BLaER1 treated with 17β-estradiol and CSF1 and Interleukin-3, amounts not matched to agents 10 nM and 100 nM (cell line): ENCODE results near the gene RPL22.

Experiments used
- H3K27ac ChIP-seq, 11 experiments: shearing (Covaris generic); formaldehyde crosslinking; 2 replicates each; pipeline ENCODE4 v1.8.1; 2022
- H3K27me3 ChIP-seq, 11 experiments: shearing (Covaris generic); formaldehyde crosslinking; 2 replicates each; pipeline ENCODE4 v1.8.1; 2022
- H3K36me3 ChIP-seq, 11 experiments: shearing (Covaris generic); formaldehyde crosslinking; 2 replicates each; pipeline ENCODE4 v1.8.1; 2022
- H3K4me1 ChIP-seq, 10 experiments: shearing (Covaris generic); formaldehyde crosslinking; 2 replicates each; pipeline ENCODE4 v1.8.1; 2022
- H3K4me2 ChIP-seq, 11 experiments: shearing (Covaris generic); formaldehyde crosslinking; 2 replicates each; pipeline ENCODE4 v1.8.1; 2022
- H3K4me3 ChIP-seq, 10 experiments: shearing (Covaris generic); formaldehyde crosslinking; 2 replicates each; pipeline ENCODE4 v1.8.1; 2022
- H3K9ac ChIP-seq, 11 experiments: shearing (Covaris generic); formaldehyde crosslinking; 2 replicates each; pipeline ENCODE4 v1.8.1; 2022
- H3K9me3 ChIP-seq, 11 experiments: shearing (Covaris generic); formaldehyde crosslinking; replicated peaks in 1 of 11; 2 replicates each; pipeline ENCODE4 v1.8.1; 2022
- H4K20me1 ChIP-seq, 11 experiments: shearing (Covaris generic); formaldehyde crosslinking; 2 replicates each; pipeline ENCODE4 v1.8.1; 2022
- Cebpa-rat ChIP-seq, 11 experiments: shearing (Covaris generic); IDR thresholded peaks; 2 replicates each; pipeline ENCODE4 v1.8.1; 2022

Gene RPL22

DNA sequence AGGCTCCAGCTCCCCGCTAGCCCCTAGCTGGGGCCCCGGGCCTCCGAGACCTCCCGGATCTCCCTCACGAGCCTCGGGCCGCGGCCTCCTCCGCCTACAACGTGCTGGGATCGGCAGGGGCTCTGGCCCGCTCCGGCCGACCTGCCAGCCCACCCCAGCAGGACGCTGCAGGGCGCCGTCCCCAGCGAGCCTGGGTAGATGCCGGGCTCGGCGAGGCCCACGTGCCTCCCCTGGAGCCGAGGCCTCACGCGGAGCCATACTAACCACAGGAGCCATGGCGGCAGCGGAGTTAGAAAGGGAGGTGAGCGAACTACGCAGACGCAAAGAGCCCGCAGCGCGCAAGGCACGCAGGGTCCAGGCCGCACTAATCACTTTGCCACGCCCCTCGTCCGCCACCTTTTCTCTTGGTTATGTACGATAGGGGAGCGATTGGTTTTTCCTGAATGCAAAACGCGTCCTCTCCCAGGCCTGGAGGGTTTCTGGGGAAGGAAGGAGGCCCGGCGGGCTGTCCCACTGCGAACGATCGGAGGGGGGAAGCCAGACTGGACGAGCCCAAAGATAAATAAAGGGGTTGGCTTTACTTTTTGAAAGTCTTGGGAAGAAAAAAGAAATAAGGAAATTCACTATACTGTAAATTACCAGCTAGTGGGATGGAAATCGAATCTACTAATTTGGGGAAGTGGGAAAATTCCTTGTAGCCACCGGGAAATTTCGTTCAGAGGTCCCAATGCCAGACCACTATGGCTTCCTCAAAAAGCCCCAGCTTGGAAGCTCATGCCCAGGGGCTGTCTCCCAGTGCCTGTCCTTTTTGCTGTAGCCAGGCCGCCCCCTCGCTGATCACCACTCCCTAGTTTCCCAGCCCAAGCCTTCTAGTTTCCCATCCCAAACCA lies at the start of gene RPL22:
Gene RPL22 (minus strand): TSS at position 298 of the 890 bp plus-strand sequence. CDS start 22 bp downstream, at position 276.
- TF ChIP-seq Cebpa-rat (IDR thresholded peaks at IDR 0.05), result no peak
- Histone ChIP-seq H3K27ac (peak within 1 kb of the TSS; percentile 88 to 100 (median 97)), H3K36me3 (peaks cover 29 to 36% (median 35%) of the 10 kb centered on the region in 11 experiments), H3K4me2 (peak within 1 kb of the TSS; percentile 86 to 98 (median 90)), H4K20me1 (peaks cover 34 to 48% (median 40%) of the 10 kb centered on the region in 11 experiments; a peak in 21 of 22 replicates), H3K4me3 (peak within 1 kb of the TSS; percentile 80 to 97 (median 92)), H3K9me3 (no peaks in the 10 kb centered on the region), H3K4me1 (peaks cover 24 to 33% (median 30%) of the 10 kb centered on the region in 10 experiments), H3K27me3 (peaks cover 2 to 9% (median 6%) of the 10 kb centered on the region in 11 experiments), H3K9ac (peak within 1 kb of the TSS; percentile 90 to 100 (median 98))

DNA sequence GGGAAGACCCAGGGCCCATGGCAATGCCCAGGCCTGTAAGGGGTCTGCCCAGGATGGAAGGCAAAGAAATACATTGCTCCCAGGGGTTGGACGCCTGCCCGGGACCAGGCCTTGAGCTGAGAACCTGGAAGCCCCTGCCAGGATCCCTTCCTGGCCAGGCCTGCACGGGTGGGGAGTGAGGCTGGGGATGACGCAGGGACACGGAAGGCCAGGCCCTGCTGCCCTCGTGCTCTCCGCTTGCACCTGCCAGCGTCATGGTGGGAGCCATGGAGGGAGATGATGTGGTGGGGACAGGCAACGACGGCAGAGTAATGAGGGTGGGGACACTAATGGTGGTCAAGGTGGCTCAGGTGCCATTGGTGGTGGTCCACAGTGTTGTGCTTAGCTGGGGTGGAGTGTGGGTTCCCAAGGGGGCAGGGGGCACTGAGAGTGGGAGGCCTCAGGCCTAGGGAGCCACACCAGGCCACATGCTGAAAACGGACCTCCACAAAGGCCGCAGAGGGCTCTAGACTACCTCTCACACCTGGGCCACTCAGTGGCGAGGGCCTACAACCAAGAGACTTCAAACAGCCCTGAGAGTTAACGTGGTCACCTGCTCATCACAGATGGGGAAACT lies 48.9 kb upstream of the RPL22 start:
- no peaks in the 10 kb centered on the region for H3K9me3 ChIP-seq
- peak overlapping the region; percentile 74 to 97 (median 94); a peak in 20 of 22 replicates for H3K4me2 ChIP-seq
- peaks cover 73 to 89% (median 79%) of the 10 kb centered on the region in 11 experiments for H3K27me3 ChIP-seq
- peaks cover 28 to 69% (median 54%) of the 10 kb centered on the region in 10 experiments for H3K4me1 ChIP-seq
- no peak for TF ChIP-seq Cebpa-rat (IDR thresholded peaks at IDR 0.05)
- no peak overlapping the region for H3K4me3 ChIP-seq
- peaks cover 0 to 12% (median under 1%) of the 10 kb centered on the region in 11 experiments; a peak in 5 of 22 replicates for H3K36me3 ChIP-seq
- no peak overlapping the region for H3K27ac ChIP-seq
- H4K20me1 ChIP-seq, result peaks cover 0 to 95% (median 76%) of the 10 kb centered on the region in 11 experiments; a peak in 19 of 22 replicates
- H3K9ac ChIP-seq, result no peak overlapping the region

DNA sequence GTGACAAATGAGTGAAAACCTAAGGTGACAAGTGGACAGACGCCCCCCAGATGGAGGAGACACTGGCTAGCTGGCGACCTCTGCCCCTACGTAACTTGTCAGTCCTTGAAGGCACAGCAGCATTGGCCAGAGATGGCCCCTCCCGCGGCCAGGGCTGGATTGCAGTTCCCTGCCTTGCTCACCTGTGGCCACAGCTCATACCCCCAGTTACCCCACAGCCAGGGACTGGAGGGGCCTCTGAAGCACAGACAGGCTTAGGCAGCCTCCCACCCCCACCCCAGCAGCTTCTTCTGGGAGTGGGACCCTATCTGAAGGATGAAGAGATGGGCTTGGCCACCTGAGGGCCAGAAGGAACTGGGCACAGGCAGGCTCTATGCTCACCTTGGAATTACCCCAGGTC lies 48.3 kb upstream of the RPL22 start:
- Histone ChIP-seq H3K4me1 (peaks cover 28 to 75% (median 60%) of the 10 kb centered on the region in 10 experiments), H3K27me3 (peaks cover 79 to 93% (median 85%) of the 10 kb centered on the region in 11 experiments), H4K20me1 (peaks cover 0 to 94% (median 76%) of the 10 kb centered on the region in 11 experiments; a peak in 19 of 22 replicates), H3K9ac (no peak overlapping the region), H3K9me3 (no peaks in the 10 kb centered on the region), H3K27ac (no peak overlapping the region), H3K36me3 (peaks cover 0 to 6% (median 0%) of the 10 kb centered on the region in 11 experiments; a peak in 1 of 22 replicates), H3K4me3 (no peak overlapping the region), H3K4me2 (peak overlapping the region in 2 of 11 experiments; percentile 94; a peak in 3 of 22 replicates)
- TF ChIP-seq Cebpa-rat (IDR thresholded peaks at IDR 0.05), result no peak

DNA sequence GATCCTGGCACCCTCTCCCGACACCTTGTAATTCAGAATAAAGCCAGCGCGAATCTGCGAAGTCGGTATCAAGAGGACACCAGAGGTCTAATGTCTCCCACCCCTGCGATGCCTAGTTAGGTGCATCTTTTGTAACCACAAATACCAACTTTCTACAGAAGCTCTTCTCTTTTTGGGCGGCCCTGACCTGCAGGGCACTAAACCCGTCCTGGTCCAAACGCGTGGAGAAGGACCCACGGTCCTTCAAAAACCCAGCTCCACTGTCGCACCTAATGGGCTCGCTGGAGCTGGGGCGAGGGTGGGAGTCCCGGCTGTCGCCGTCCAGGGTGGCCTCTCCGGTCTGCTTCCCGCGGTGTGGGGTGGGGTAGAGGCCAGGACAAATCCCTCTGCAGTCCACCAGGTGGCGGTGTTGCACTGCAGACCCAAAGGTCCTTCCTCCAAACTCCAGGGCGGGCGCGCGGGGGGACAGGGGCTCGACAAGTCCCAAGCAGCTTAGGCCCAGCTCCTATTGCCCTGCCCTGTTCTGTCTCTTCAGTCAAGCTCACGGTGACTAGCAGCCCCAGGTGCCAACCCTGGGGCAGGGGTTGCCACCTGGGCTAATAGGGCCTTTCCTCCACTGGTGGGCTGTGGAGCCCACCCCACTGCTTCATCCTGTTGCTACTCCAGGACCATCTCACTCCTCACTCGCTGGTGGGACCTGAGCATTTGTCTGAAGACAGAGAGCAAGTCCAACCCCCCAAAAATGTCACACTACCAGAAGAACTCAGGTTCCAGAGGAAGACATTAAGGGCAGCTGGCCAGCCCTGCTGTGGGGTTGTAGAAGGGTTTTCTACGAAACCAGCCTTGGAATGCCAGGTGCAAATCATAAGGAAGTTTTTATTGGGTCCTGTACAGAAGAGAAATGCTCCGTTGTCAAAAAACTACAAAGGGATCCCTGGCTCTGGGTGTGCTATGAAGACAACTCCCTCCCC lies 47.4 kb upstream of the RPL22 start:
- no peaks in the 10 kb centered on the region for H3K9me3 ChIP-seq
- no peak overlapping the region for H3K4me3 ChIP-seq
- H3K27ac ChIP-seq, result no peak overlapping the region
- H3K36me3 ChIP-seq, result peaks cover 0 to 2% (median 0%) of the 10 kb centered on the region in 11 experiments; a peak in 1 of 22 replicates
- H3K4me1 ChIP-seq, result peaks cover 34 to 83% (median 67%) of the 10 kb centered on the region in 10 experiments
- no peak for TF ChIP-seq Cebpa-rat (IDR thresholded peaks at IDR 0.05)
- H3K9ac ChIP-seq, result no peak overlapping the region
- peak overlapping the region; percentile 55 to 94 (median 76) for H3K4me2 ChIP-seq
- peaks cover 79 to 98% (median 89%) of the 10 kb centered on the region in 11 experiments for H3K27me3 ChIP-seq
- peaks cover 0 to 92% (median 67%) of the 10 kb centered on the region in 11 experiments; a peak in 19 of 22 replicates for H4K20me1 ChIP-seq

DNA sequence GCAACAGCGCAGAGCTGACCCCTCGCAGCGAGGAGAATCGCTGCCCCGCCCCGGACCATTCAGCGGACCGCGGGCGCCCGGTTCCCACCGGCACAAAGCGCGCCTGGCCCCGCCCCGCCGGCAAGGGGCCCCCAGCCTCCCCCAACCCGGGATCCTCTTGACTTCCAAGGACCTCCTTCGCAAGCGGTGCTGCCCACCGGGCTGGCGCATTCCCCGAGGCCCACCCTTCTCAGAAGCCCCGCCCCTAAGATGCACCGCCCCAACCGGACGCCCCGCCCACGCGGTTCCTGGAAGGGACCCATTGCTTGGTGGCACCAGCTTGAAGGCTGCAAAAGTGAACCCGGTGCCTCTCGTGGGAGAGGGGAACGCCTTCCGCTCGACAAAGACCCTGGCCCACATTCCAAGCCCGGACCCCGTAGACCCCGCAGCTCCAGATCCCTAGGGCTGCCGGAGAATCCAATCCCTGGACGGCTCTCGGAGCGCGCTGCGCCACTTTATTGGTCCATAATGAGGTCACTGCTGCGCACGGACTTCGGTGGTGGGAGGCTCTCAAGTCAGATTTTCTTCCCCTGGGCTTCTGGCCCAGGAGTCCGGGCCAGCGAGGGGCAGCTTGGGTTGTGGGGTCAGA lies 46.6 kb upstream of the RPL22 start:
- Histone ChIP-seq H3K9me3 (no peaks in the 10 kb centered on the region), H3K27ac (no peak overlapping the region), H3K9ac (no peak overlapping the region), H3K4me3 (no peak overlapping the region), H3K27me3 (peaks cover 79 to 98% (median 89%) of the 10 kb centered on the region in 11 experiments), H4K20me1 (peaks cover 0 to 91% (median 61%) of the 10 kb centered on the region in 11 experiments; a peak in 19 of 22 replicates), H3K4me1 (peaks cover 42 to 91% (median 75%) of the 10 kb centered on the region in 10 experiments), H3K36me3 (no peaks in the 10 kb centered on the region), H3K4me2 (peak overlapping the region; percentile 55 to 94 (median 76))
- TF ChIP-seq Cebpa-rat (IDR thresholded peaks at IDR 0.05), result no peak

DNA sequence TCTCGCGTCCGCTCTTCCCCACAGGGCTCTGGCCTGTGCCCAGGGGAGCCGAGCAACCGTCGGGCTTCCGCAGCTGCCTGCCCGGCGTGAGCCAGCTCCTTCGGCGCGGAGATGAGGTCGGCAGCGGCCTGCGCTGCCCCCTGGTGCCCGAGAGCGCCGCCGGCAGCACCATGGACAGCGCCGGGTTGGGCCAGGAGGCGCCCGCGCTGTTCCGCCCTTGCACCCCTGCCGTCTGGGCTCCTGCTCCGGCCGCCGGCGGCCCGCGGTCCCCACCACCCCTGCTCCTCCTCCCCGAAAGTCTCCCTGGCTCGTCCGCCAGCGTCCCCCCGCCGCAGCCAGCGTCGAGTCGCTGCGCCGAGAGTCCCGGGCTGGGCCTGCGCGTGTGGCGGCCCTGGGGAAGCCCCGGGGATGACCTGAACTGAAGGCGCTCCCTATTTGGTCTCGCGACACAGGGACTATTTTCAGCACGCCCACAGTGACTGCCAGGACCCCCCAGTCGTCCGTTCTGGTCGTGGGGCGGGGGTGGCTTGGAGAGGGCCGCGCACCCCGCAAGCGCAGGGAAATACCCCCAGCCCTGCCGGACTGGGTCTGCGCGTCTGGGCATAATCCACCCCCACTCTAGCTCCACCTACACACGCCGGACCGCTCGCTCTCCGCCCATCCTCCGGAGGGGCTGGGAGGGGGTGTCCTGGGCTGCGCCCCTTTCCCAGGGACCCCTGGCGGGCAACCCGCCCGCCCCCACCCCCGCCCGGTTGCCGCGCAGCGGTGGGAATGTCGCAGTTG lies 45.9 kb upstream of the RPL22 start:
- H3K27me3 ChIP-seq, result peaks cover 79 to 98% (median 89%) of the 10 kb centered on the region in 11 experiments
- H3K36me3 ChIP-seq, result no peaks in the 10 kb centered on the region
- H3K9me3 ChIP-seq, result no peaks in the 10 kb centered on the region
- peak overlapping the region in 1 of 10 experiments; percentile 35; a peak in 2 of 20 replicates for H3K4me3 ChIP-seq
- H3K9ac ChIP-seq, result no peak overlapping the region
- H3K4me2 ChIP-seq, result peak overlapping the region; percentile 64 to 94 (median 81)
- no peak for TF ChIP-seq Cebpa-rat (IDR thresholded peaks at IDR 0.05)
- H3K4me1 ChIP-seq, result peaks cover 46 to 97% (median 81%) of the 10 kb centered on the region in 10 experiments
- no peak overlapping the region for H3K27ac ChIP-seq
- H4K20me1 ChIP-seq, result peaks cover 0 to 91% (median 56%) of the 10 kb centered on the region in 11 experiments; a peak in 19 of 22 replicates

DNA sequence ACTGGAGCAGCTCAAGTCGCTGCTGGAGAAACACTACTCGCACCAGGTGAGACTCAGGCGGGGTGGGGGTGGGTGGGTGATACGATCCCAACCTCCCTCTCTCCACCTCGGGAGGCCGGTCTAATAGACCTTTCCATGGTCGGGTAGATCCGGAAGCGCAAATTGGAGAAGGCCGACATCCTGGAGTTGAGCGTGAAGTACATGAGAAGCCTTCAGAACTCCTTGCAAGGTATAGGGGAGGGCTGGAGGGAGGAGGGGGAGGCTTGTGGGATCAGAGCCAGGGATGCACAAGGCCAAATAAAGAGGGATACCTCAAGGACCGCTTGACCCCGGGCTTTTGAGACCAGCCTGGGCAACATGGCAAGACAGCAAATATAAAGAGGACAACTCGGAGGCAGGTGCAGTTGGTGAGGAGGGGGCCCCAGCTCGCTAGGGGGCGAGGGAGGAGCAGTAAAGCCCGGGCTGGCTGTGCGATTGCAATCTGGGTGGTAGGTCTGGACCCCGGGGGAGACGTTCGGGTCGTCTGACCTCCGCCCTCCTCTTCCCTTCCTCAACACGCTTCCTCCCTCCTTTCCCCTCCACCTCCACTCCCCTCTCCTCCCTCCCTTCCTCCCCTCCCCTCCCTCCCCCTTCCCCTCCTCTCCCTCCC lies 45.1 kb upstream of the RPL22 start:
- TF ChIP-seq Cebpa-rat (IDR thresholded peaks at IDR 0.05), result no peak
- no peaks in the 10 kb centered on the region for H3K36me3 ChIP-seq
- no peak overlapping the region for H3K4me3 ChIP-seq
- peaks cover 79 to 96% (median 89%) of the 10 kb centered on the region in 11 experiments for H3K27me3 ChIP-seq
- H3K4me2 ChIP-seq, result peak overlapping the region in 8 of 11 experiments; percentile 30 to 95 (median 80); a peak in 14 of 22 replicates
- H3K9ac ChIP-seq, result no peak overlapping the region
- no peak overlapping the region for H3K27ac ChIP-seq
- H3K4me1 ChIP-seq, result peaks cover 40 to 97% (median 81%) of the 10 kb centered on the region in 10 experiments
- no peaks in the 10 kb centered on the region for H3K9me3 ChIP-seq
- peaks cover 0 to 84% (median 48%) of the 10 kb centered on the region in 11 experiments; a peak in 19 of 22 replicates for H4K20me1 ChIP-seq
